HUES48 (cell line): Measurements from ENCODE around the gene SLC34A1.

Experiments
- H3K27ac ChIP-seq: one replicate; pipeline ENCODE4 v1.7.0; 2013; ENCODE audit warnings: low read depth, low read length, inconsistent platforms
- H3K27me3 ChIP-seq: 2 replicates; pipeline ENCODE4 v1.6.1; 2013; ENCODE audit warnings: mild to moderate bottlenecking, low read length; ENCODE audit not compliant: control insufficient read depth, insufficient read depth
- H3K36me3 ChIP-seq: 2 replicates; pipeline ENCODE4 v1.6.1; 2013; ENCODE audit warnings: low read length; ENCODE audit not compliant: control insufficient read depth, insufficient read depth
- H3K4me1 ChIP-seq: 2 replicates; pipeline ENCODE4 v1.6.1; 2013; ENCODE audit warnings: mild to moderate bottlenecking, low read length; ENCODE audit not compliant: control insufficient read depth, insufficient read depth
- H3K4me3 ChIP-seq: 2 replicates; pipeline ENCODE4 v1.5.1; 2013; ENCODE audit warnings: mild to moderate bottlenecking, low read depth, low read length
- H3K9ac ChIP-seq: 2 replicates; pipeline ENCODE4 v1.6.1; 2013; ENCODE audit warnings: mild to moderate bottlenecking, low read depth, low read length, moderate library complexity
- H3K9me3 ChIP-seq: 2 replicates; pipeline ENCODE4 v1.6.1; 2013; ENCODE audit warnings: low read length; ENCODE audit not compliant: control insufficient read depth, insufficient read depth

Gene SLC34A1

DNA sequence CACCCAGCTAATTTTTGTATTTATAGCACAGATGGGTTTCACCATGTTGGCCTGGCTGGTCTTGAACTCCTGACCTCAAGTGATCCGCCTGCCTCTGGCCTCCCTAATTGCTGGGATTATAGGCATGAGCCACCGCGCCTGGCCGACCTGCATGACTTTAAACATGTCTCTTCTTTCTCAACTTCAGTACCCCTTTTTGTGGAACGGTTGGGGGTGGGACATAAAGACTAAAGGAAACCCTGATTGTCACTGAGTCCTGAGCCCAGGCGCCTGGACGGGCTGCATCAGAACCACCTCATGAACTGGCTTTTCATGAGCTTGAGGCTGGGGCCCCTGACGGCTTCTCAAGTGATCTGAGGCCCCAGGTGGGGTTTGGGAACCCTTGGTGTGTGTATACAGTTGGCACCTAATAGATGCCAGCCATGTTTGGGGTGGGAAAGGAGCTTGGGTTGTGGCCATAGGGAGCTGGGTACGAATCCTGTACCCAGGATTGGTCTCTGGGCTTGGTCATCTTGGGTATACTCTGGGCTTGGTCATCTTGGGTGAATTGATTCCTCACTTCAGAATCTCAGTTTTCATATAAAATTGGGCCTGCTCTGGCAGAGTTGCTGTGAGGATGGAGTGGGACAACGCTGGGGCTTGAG, 44.5 kb downstream of the SLC34A1 start:
- H3K4me3 ChIP-seq = no peak overlapping the region
- H3K27me3 ChIP-seq = no peaks in the 10 kb centered on the region
- H3K4me1 ChIP-seq = peaks cover 13% of the 10 kb centered on the region
- peaks cover 37% of the 10 kb centered on the region for H3K36me3 ChIP-seq
- no peak overlapping the region for H3K9ac ChIP-seq
- no peaks in the 10 kb centered on the region for H3K9me3 ChIP-seq
- H3K27ac ChIP-seq = no peak overlapping the region

DNA sequence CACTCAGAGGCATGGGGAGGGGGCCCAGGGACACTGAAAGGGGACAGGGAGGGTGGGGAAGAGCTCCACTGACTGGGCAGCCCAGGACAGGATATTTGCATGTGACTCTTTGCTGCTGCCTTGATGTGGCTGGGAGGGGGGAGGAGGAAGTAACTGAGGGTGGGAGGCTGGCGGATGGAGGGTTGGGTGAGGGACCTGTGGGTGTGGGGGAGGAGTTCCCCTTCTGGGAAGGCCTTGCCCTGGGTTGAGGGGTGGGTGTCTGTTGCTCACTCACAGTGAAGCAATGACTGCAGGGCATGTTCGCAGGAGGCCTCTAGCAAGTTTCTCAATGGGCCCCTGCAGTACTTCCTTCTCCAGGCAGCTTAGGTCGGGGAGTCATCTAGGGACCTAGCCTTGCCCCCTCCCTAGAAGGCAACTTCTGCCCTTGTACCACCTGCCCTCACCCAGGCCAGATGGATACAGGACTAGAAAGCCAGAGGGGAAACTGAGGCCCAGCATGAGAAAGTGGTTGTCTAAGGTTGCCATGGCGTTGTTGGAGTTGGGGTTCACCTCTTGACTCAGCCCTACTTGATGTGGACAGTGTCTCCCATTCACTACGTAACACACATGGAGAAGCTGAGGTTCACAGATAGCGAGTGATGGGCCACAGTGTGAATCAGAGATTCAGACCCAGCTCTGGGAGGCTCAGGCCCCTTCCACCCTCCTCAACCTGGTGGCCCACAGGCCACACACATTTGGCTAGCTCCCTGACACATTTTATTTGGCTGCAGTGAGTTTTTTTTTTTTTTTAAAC, 45.2 kb downstream of the SLC34A1 start:
- Histone ChIP-seq H3K4me3 (no peak overlapping the region), H3K9me3 (no peaks in the 10 kb centered on the region), H3K27me3 (no peaks in the 10 kb centered on the region), H3K9ac (no peak overlapping the region), H3K36me3 (peaks cover 45% of the 10 kb centered on the region), H3K27ac (no peak overlapping the region), H3K4me1 (peaks cover 13% of the 10 kb centered on the region)

DNA sequence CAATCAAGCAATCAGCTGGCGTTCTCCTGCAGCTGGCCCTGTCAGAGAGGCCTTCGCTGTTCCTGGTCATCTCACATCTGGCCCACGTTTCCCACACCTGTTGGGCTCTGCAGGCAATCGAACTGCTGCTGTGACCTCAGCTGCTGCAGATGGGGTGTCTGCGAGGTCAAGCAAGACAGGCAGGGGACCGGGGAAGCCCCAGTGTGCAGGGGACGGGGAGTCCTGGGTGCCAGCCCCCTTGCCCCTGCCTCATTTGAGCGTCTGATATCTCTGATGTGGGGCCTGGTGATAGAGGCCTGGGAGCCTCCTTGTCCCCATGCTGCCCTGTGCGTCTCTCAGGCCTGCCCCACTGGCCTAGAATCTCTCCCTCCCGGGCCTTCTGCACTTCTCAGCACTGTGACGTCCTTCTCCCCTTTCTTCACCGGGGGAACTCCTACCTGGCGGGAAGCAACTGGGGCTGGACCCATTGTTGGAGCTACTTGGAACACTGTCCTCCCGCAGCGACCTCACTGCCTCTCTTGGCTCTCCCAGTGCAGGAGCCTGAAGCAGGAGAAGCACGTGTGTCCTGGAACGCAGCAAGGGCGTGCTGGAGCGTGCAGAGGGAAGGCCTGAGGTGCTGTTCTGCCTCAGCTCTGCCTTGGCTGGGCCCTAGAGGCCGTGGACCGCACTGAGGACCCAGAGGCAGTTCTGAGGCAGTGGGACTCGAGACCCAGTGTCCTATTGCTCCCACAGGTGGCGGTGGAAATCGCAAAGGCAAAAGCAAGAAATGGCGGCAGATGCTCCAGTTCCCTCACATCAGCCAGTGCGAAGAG, 46.1 kb downstream of the SLC34A1 start:
- Histone ChIP-seq H3K9ac (no peak overlapping the region), H3K27me3 (no peaks in the 10 kb centered on the region), H3K4me3 (no peak overlapping the region), H3K36me3 (peaks cover 54% of the 10 kb centered on the region), H3K4me1 (peaks cover 11% of the 10 kb centered on the region), H3K27ac (no peak overlapping the region), H3K9me3 (no peaks in the 10 kb centered on the region)

DNA sequence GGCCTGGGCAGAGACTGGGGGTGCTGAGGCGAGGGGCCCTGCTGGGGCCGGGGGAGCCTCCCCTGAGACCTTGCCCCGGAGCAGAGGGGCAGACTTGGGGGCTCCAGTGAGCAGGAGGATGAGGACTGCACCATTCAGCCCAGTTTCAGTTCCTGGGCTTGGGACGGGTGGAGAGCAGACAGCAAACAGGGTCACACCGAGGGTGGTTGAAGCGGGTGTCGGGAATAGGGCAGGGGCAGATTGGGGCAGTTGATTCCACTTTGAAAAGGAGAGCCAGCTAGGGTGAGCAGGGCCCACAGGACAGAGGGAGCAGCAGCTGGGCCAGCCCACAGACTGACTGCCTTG, 46.7 kb downstream of the SLC34A1 start:
- Histone ChIP-seq H3K27me3 (no peaks in the 10 kb centered on the region), H3K27ac (no peak overlapping the region), H3K4me1 (peaks cover 9% of the 10 kb centered on the region; the same call in 1 of the 2 replicates), H3K4me3 (no peak overlapping the region), H3K9ac (no peak overlapping the region), H3K9me3 (no peaks in the 10 kb centered on the region), H3K36me3 (peaks cover 58% of the 10 kb centered on the region)

DNA sequence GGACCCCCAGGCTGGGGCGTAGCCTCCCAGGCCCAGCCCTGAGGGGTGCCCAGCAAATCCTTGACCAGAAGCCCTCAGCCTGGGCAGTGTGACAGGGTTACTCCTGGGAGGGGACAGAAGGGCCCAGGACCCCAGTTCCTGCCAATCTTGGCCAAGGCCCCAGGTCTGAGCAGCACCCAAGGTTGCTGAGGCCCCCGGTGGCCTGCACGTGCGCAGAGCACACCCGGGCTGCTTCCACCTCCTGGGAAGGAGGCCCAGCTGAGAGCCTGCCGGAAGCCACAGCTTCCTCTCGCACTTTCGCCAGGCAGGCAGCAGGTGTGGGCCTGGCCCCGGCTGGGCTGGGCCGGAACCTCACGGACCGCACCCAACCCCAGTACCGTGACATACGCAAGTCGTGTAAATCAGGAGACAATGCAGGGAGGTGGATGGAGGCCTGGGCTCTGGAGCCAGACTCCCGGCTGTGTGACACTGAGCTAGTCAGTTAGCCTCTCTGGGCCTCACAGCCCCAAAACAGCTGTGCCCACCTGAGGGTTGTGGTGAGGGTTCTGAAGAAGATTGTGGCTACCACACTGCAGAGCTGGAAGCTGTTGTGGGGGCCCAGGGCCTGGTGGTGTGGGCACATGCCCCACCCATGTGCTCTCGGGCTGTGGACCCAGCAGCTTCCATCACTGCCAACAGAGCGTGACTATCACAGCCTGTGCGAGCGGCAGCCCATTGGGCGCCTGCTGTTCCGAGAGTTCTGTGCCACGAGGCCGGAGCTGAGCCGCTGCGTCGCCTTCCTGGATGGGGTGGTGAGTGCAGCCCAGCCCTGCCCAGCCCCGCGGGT, 47.3 kb downstream of the SLC34A1 start:
- H3K27me3 ChIP-seq = no peaks in the 10 kb centered on the region
- no peak overlapping the region for H3K27ac ChIP-seq
- H3K9ac ChIP-seq = no peak overlapping the region
- peaks cover 9% of the 10 kb centered on the region; the same call in 1 of the 2 replicates for H3K4me1 ChIP-seq
- no peaks in the 10 kb centered on the region for H3K9me3 ChIP-seq
- H3K36me3 ChIP-seq = peaks cover 62% of the 10 kb centered on the region
- H3K4me3 ChIP-seq = no peak overlapping the region

DNA sequence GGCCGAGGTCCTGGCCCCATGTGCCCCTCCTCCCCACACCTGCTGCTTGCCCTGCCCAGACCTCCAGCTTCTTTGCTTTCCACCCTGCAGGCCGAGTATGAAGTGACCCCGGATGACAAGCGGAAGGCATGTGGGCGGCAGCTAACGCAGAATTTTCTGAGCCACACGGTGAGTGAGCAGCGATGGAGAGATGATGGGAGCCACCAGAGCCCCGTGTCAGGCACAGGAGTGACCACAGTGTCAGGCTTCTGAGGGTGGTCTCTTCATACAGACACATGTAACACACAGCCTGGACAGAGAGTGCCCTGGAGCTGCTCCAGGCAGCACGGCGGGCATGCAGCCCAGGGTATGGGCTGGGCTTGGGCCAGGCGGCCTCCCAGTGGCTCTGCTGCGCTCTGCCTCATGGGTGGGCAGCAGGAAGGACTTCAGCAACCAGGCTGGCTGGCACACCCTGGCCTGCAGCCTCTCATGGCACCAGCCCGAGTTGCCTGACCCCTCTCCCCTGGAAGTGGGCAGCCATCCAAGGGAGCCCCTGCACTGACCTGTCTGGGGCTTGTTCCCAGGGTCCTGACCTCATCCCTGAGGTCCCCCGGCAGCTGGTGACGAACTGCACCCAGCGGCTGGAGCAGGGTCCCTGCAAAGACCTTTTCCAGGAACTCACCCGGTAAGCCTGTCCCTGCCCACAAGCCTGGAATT, 48.1 kb downstream of the SLC34A1 start:
- Histone ChIP-seq H3K4me1 (peaks cover 7% of the 10 kb centered on the region; the same call in 1 of the 2 replicates), H3K9me3 (no peaks in the 10 kb centered on the region), H3K4me3 (no peak overlapping the region), H3K27ac (no peak overlapping the region), H3K27me3 (no peaks in the 10 kb centered on the region), H3K36me3 (peaks cover 66% of the 10 kb centered on the region), H3K9ac (no peak overlapping the region)

DNA sequence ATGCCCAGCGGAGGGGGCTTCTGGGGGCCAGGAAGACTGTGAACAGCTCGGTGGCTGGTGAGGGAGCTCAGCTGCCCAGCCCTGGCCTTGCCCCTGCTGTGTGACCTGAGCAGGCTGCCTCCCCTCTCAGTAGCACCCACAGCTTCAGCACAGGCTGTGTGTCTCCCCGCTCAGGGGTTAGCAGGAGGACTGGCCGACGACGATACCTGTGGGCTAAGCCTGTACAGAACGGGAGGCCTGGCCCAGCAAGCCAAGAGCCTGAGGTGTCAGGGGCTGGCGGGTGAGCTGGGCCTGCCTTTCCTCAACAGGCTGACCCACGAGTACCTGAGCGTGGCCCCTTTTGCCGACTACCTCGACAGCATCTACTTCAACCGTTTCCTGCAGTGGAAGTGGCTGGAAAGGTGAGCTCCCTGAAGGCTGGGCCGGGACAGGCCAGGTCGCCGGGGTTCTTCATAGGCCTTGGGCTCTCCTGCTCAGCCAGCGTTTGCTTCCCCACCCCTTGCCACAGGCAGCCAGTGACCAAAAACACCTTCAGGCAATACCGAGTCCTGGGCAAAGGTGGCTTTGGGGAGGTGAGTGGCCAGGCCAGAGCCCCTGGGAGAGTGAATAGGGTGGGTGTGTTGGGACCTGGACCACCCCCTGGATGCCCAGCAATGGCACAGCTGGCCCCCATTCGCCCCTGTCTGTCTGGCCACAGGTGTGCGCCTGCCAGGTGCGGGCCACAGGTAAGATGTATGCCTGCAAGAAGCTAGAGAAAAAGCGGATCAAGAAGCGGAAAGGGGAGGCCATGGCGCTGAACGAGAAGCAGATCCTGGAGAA, 48.8 kb downstream of the SLC34A1 start:
- Histone ChIP-seq H3K36me3 (peaks cover 72% of the 10 kb centered on the region), H3K9me3 (no peaks in the 10 kb centered on the region), H3K27ac (no peak overlapping the region), H3K4me1 (no peaks in the 10 kb centered on the region), H3K4me3 (no peak overlapping the region), H3K27me3 (no peaks in the 10 kb centered on the region), H3K9ac (no peak overlapping the region)

DNA sequence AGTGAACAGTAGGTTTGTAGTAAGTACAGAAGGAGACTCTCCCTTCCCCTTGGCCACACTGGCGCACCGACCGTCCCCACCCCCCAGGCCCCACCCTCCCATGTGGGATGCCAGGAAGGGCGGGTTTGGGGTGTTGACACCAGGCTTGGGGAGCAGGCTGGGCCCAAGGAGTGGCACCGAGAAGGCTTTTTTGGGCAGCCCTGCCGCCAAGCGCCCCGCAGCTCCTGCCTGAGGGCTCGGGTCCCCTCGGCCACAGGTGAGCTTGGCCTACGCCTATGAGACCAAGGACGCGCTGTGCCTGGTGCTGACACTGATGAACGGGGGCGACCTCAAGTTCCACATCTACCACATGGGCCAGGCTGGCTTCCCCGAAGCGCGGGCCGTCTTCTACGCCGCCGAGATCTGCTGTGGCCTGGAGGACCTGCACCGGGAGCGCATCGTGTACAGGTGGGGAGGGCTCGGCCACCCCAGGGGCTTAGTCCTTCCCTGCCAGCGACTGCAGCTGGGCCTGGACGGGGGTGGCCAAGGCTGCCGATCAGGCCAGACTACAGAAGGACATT, 49.5 kb downstream of the SLC34A1 start:
- Histone ChIP-seq H3K27me3 (no peaks in the 10 kb centered on the region), H3K4me1 (no peaks in the 10 kb centered on the region), H3K36me3 (peaks cover 77% of the 10 kb centered on the region), H3K4me3 (no peak overlapping the region), H3K27ac (no peak overlapping the region), H3K9ac (no peak overlapping the region), H3K9me3 (no peaks in the 10 kb centered on the region)

DNA sequence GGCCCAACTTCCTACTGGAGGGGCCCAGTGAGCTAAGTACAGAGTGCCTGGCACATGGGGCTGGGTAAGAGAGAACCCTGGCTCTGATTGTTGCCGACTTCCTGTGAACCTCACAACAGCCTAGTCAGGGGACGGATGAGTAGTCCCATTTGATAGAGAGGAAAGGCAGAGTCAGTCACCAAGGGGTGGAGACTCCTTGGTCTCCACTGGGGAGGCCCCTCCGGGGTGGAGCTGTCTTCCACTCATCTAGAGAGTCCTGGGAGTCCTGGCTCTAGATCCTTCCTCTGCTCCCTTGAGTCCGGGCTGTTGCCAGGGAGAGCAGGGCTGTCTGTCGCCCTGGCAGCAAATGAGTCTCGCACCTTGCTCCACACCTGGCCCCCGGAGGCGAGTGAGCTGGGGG, 50.2 kb downstream of the SLC34A1 start:
- Histone ChIP-seq H3K9me3 (no peaks in the 10 kb centered on the region), H3K4me1 (no peaks in the 10 kb centered on the region), H3K9ac (no peak overlapping the region), H3K4me3 (no peak overlapping the region), H3K27me3 (no peaks in the 10 kb centered on the region), H3K27ac (no peak overlapping the region), H3K36me3 (peaks cover 79% of the 10 kb centered on the region)
